GM21576 (cell line): ENCODE measurements around the gene RGS17.
"Not testable (repeated sequence)": the region's sequence is repeated elsewhere in the genome, so short reads cannot be mapped to it uniquely, and the experiment has no call there.

Source experiments
- ATAC-seq: cut with Tn5 transposase; IDR thresholded peaks from one replicate; pipeline ENCODE4 v1.9.1; 2021; ENCODE audit warnings: mild to moderate bottlenecking, moderate library complexity; ENCODE audit not compliant: unreplicated experiment

RGS17 gene

DNA sequence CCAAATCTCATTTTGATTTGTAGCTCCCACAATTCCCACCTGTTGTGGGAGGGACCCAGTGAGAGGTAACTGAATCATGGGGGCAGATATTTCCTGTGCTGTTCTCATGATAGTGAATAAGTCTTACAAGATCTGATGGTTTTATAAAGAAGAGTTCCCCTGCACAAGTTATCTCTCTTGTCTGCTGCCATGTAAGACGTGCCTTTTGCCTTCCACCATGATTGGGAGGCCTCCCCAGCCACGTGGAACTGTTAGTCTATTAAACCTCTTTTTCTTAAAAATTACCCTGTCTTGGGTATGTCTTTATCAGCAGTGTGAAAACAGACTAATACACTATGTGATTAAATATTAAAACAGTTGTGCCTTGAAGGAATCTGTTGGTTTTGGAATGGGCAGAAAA, 131.5 kb downstream of the RGS17 start:
- not testable (repeated sequence) for ATAC-seq

DNA sequence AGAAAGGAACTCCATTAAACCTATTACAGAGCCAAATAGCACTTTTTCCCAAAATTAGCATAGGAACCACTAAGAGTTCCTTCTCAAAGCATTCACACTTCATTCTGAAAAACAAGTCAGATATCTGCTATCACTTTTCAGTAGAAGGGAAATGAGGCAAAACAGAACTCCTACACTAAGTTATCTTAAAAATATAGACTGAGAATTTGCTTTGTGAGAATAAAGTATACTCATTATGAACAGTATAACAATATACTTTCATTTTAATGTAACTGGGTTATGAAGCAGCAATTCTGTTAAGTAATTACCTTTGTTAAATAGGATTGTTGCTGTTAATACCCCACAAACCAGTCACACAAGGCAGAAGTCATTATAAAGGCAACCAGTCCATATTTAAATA, 137.2 kb downstream of the RGS17 start:
- no peak for ATAC-seq

DNA sequence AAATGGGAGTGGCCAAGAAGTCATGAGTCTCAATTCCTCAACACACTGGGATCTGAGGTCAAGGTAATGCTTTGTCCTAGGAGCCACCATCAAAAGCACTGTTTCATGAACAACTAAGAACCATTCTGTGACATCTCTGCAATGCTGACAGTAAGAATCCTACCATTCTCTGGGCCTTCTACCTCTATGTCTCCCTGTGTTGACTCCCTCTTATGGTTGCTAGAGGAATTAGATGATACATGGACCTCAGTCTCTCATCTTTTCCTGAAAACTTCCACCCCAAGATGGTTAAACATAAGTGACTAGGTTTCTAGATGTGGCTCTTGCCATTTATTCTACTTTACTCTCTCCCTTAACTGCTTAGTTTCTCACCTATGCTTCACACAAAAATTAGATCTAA, 137.7 kb downstream of the RGS17 start:
- no peak for ATAC-seq

DNA sequence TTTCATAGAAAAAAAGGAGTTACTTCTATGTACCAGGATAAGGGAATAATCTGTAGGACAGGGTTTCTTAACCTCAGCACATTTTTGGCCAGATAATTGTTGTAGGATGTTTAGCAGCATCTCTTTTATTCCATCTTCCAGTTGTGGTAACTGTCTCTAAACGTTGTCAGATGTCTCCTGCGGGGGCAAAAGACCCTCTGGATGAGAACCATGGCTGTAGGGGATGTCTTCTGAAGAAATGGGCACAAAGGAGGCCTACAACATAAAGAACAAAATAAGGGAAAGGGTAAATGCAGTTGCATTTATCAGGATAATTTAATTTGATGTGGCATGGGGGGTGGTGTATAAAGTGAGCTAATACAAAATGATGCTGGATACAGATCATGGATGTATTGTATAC, 144.1 kb downstream of the RGS17 start:
- no peak for ATAC-seq

DNA sequence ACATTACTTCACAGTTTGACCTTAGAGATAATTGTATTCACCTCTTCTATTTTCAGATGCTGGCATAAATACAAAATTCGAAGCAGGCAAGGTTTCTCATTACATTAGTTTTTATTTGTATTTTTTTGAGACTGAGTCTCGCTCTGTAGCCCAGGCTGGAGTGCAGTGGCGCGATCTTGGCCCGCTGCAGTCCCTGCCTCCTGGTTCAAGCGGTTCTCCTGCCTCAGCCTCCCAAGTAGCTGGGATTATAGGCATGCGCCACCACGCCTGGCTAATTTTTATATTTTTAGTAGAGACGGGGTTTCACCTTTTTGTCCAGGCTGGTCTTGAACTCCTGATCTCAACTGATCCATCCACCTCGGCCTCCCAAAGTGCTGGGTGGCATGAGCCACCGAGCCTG, 145.8 kb downstream of the RGS17 start:
- ATAC-seq, result not testable (repeated sequence)

DNA sequence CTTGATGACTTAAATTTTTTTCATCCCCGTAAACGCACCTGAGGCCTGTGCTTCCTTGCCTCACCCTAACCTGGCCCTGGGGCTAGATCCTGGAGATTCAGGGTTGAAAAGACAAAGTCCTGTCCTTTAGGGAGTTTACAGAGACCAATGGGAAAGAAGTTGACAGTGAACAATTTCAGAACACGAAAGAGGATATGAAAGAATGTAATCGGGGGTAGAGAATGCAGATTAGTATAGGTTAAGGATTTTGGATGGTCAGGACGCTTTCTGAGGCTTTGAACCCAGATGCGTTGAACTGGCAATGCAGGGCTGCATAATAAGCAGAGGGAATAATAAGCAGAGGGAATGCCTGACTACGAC, 146.6 kb downstream of the RGS17 start:
- ATAC-seq, result peak; percentile 30

DNA sequence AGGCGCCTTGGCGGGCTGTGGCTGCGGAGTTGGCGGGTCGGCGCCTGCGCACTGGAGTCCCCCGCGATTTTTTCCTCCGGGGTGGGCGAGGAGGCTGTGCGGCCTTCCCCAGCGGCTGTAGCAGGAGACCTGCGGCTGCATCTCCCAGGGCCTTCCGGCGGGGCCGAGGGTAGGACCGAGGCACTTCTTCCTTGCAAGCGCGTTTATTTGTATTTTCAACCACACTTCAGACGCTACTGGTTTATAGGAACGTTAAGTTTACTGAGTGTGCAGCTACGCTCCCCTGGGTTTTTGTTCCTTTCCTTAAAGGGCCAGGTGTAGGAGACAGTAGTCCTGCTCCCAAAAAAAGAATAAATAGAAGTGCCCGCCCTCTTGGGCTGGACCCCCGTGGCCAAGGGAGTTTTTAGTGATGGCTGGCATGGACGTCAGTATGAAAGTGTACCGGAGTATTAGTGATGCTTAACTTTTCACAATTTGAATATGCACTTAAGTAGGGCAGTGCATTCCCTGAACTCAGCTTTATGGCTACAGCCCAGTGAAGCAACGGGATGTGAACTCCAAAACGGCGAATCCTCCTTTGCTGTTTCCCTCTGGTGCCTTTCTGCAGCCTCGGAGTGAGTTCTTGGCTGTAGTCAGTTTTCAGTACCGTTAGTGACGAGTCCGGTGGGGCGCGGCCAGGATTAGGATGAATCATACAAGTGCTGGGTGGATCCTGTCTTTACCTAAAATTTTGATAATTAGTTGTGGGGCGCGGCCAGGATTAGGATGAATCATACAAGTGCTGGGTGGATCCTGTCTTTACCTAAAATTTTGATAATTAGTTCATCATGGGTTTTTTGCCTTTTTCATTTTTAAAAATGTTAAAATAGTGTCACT, 147.2 kb downstream of the RGS17 start:
- ATAC-seq, result peak; percentile 16

DNA sequence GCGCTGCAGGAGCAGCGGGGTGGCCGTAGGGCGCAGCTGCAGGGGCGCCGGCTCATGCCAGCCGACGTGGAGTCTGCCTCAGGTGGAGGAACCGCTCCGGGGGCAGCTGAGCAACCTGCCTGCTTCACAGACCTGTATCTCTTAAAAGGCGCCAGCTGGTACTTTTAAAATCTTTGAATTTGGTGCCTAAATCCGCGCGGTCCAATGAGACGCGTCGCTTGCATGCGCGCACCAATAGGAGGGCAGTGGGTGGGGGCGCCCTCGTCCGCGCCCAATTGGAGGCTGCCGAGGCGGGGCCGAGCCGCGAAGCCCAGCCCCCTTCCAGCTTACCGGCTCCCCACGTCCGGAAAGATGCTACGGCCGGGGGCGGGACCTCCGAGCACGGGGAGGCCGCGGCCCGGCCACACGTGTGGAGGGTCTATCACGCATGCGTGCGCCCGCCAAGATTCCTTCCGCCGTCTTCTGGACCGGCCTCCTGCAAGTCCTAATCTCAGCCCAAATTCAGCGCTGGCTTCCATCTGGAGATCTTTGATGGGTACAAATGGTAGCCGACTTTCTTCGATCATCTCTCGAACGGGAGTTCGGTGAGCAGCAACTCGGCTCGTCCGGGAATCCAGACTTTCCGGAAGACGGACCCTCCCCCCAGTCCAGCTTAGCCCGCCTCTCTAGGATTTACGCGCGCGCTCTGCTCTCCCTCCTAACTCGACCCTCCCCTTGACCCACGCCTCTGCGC, 148.0 kb downstream of the RGS17 start, which contains the start of gene FBXO5:
Gene FBXO5 (minus strand): TSS at position 138 of the 733 bp plus-strand sequence. CDS start 82 bp downstream, at position 56.
- ATAC-seq, result peak; percentile 83

DNA sequence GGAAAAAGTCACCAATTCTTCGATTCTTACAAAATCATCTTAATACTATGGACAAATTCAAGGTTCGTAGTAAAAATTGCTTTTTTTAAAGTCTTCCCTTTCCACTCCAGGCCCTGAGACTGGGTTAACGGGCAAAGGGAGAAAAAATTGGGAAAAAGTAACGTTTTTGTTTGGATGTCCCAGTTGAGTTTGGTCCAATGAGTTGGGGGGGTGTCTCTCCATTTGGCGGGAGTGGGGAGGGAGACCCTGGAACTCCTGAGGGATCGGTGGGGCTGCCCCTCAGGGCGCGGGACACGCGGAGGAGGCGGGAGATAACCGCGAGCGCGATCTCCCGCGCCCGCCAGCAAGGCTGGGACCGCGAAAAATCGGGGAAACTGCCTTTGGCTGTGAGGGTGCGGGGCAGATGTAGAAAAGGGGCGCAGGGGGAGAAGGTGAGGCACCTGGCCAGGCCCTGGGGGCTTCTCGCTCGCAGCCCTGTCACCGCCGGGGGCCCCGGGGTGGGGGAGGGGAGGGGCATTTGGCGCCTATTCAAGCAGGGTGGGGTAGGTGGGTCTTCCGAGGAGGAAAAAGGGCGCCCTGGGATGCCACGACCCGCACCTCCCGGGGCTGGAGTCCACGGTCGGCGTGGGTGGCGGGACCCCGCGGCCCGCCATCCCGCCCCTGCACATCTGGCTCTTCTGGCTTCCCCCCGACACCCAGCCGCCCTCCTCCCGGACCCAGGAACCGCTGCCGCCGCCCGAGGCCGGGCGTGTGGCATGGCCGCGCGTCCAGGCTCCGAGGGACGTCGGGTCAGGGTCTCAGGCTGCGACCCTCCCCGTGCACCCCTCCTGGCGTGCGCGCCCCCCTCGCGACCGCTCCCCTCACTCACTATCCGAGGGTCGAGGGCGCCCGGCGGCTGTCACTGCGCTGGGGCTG, 148.8 kb downstream of the RGS17 start:
- ATAC-seq, result no peak

DNA sequence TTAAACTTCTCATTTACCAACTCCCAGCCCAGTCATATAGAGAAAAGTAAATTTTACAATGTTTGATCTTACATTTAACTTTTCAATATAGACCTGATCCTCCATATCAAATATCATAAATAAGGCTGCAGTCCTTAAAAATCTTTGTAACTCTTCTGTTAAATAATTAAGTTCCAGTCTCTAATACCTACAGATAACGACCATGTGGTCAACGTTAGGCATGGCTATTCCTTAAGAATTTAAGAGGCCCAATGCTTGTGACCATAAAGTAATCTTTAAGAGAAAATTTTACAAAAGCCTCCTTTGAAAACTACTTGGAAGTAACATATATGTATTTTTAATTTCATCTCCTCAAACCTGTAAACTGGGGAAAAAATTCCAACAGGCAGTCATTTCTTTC, 149.9 kb downstream of the RGS17 start:
- ATAC-seq, result no peak

DNA sequence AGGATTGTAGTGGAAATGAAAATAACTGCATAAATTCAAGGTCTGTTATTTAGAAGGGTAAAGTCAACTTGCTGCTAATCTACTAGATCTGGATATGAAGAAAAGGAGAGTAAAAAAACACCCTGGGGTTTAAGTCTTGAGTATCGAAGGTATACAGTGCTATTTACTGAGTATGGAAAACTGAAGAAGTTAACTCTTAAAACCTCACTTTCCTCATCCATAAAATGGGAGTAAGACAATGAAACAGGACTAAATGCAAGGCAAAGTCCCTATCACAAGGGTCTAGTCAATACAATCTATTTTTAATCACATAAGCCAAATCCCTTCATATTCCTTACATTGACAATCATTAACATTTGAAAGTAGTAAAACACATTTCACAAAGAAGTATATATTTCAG, 150.4 kb downstream of the RGS17 start:
- ATAC-seq, result no peak

DNA sequence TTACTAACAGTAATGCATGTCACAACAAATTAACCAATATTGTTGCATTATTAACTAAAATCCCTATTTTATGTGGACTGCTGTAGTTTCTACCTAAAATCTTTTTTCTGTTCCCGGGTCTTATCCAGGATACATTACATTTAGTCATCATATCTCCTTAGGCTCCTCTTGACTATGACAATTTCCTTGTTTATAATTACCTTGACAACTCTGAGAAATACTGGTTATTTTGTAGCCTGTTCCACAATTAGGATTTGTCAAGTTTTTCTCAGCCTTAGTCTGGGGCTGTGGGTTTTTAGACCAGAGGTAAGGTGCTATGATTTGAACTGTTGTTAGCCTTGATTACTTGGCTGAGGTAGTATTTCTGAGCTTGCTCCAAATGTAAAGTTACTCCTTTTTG, 152.0 kb downstream of the RGS17 start:
- ATAC-seq, result no peak

DNA sequence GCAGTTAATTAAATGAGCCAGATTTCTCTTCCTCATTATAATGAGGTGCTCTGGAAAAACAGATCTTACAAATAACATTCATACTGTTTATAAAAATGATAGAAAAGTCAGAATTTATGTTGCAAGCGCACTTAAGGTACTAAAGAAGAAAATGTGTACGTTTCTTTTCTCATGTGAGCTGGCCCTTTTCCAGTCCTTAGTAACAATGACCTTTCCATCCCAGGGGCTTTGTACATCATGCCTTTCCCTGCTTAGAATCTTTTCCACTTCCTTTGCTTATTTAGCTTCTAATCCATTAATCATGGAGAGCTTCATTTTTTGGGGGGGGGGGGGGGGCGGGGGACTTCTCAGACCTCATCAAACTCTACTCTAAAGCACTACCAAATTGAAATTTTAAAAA, 153.0 kb downstream of the RGS17 start:
- ATAC-seq, result no peak

DNA sequence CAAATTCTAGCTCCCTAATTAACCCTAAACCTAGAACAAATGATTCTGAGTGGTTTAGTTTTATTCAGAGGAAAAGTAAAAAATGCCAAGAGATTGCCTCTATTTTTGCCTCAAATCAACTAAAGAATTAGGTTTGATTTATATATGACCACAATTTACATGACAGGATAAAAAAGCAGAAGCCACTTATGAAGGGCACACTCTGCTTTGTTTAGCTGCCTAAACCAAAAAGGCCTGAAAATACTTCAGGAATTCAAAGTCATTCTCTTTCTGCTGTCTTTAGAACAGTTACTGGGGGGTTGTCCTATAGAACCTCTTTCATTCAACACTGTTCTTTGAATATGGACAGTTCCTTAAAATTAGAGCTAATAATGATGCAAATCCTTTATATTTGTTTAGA, 153.5 kb downstream of the RGS17 start:
- no peak for ATAC-seq

DNA sequence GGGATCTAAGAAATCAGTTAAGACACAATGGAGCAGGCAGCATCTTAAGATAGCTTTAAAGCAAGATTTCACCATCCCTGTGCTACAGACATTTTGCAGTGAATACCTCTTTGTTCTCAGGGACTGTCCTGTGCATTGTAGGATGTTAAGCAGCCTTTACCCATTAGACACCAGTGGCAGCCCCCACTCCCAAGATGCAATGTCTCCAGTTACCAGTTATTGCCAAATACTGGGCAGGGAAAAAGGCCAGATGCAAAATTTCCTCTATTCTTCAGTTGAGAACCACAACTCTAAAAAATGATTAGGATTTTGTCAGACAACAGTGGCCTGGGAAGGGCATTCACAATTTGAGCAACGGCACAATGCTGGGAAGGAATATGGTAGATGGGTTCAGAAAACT, 154.3 kb downstream of the RGS17 start:
- no peak for ATAC-seq

DNA sequence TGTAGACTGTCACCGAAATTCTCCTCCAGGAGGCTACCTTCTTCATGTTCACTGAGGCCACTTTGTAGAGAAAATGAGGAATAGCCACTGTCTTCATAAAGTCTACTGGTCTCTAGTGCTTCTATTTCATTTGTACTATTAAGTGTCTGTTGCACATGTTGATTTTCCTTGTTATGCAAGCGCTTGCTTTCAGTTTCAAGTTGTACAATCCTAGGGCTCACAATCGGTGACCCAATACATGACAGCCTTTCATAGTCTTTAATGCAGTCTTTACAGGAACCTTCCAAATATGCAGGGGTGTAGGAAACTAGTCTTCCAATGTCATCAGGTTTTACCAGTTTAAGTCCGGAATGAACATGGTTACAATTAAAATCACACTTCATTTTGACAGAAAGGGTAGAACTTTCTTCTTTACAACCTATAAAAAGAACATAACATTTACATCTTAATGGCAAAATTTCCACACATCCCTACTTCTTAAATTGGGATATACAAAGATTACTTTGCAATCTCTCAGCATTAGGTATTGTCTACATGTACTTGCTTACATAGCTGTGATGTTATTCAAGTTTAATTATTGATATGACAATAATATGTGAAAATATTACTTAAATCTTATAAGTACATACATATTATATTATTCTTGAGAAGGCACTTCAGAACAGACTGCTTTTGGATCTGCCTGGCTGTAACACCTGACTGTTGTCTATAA, 155.7 kb downstream of the RGS17 start:
- ATAC-seq, result no peak

DNA sequence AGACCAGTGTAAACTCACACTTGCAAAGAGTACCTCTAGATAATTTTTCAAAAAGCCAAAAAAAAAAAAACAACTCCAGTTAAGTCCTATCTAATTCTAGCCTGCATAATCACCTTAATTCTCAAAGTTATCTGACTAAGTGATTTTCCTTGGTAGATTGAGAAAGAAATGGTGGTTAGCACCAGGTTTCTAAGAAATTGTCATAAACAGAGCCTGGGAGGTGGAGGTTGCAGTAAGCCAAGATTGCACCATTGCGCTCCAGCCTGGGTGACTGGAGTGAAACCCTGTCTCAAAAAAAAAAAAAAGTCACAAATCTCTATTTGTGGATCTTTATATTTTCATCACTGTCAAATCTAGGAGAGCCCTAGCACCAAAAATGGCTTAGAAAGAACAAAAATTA, 157.2 kb downstream of the RGS17 start:
- ATAC-seq, result no peak

DNA sequence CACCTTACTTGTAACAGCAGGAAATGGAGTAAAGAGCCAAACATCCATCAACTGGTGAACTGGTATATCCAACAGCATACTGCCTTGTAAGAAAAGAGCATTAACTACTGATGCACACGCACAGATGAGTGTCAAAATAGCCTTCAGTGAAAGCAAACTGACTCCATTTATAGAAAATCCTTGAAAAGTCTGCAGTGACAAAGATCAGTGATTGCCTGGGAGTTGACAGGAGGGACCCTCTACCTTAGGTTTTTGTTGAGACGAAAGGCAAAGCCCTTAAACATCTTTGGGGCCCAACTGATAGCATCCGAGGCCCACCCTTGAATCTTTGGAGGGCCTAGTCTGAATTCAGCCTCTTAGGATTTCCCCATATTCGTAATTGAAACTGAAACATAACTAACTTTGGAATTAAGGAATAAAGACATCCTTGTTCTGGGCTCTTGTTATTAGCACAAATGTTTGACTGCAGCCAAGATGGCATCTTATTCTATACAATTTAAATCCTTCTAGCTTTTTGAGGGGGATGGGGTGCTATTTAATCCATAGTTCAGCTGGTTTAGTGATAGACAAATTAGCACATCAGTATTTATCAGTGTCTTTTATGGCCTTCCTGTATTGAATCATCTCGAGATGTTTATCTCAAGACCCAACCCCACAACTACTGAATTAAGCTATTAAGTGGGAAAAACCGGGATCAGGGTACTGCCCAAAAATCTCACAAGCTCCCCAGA, 161.2 kb downstream of the RGS17 start:
- no peak for ATAC-seq

DNA sequence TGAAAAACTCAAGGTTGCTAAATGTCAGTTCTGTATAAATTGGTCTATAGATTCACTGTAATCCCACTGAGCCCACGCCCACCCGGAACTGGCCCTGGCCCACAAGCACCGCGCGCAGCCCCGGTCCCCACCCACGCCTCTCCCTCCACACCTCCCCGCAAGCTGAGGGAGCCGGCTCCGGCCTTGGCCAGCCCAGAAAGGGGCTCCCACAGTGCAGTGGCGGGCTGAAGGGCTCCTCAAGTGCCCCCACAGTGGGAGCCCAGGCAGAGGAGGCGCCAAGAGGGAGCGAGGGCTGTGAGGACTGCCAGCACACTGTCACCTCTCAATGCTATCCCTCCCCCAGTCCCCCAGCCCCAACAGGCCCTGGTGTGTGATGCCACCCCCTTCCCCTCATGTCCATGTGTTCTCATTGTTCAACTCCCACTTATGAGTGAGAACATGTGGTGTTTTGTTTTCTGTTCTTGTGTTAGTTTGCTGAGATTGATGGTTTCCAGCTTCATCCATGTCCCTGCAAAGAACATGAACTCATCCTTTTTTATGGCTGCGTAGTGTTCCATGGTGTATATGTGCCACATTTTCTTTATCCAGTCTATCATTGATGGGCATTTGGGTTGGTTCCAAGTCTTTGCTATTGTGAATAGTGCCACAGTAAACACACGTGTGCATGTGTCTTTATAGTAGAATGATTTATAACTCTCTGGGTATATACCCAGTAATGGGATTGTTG, 164.8 kb downstream of the RGS17 start:
- not testable (repeated sequence) for ATAC-seq
